Suprapubic skin (tissue), 4 donors: ENCODE data around the gene CHIT1.
A peak's percentile ranks its signal among the peaks of the same experiment; 100 is the strongest.

Experiments
- CTCF ChIP-seq, 2 donors: fragments of 200-600 bp in 1 of 2; fragments of 450-650 bp in 1 of 2; sonication (generic) in 1 of 2; IDR thresholded peaks; one replicate each; pipeline ENCODE4 v1.5.1; 2016 to 2019; ENCODE audit warnings: antibody characterized with exemption in 2 of 2, mild to moderate bottlenecking in 1 of 2, moderate library complexity in 1 of 2
- EP300 ChIP-seq: sonication (generic); formaldehyde crosslinking; IDR thresholded peaks from one replicate; pipeline ENCODE4 v1.6.1; 2017; ENCODE audit warnings: antibody characterized with exemption
- POLR2A ChIP-seq, 2 donors: fragments of 450-650 bp; IDR thresholded peaks; one replicate each; pipeline ENCODE4 v1.6.1; 2017; ENCODE audit warnings: antibody characterized with exemption in 2 of 2, mild to moderate bottlenecking in 2 of 2, moderate library complexity in 2 of 2
- POLR2AphosphoS5 ChIP-seq, 3 donors: sonication (generic); formaldehyde crosslinking; IDR thresholded peaks; one replicate each; pipeline ENCODE4 v1.6.1; 2017; ENCODE audit warnings: antibody characterized with exemption in 3 of 3

DNA sequence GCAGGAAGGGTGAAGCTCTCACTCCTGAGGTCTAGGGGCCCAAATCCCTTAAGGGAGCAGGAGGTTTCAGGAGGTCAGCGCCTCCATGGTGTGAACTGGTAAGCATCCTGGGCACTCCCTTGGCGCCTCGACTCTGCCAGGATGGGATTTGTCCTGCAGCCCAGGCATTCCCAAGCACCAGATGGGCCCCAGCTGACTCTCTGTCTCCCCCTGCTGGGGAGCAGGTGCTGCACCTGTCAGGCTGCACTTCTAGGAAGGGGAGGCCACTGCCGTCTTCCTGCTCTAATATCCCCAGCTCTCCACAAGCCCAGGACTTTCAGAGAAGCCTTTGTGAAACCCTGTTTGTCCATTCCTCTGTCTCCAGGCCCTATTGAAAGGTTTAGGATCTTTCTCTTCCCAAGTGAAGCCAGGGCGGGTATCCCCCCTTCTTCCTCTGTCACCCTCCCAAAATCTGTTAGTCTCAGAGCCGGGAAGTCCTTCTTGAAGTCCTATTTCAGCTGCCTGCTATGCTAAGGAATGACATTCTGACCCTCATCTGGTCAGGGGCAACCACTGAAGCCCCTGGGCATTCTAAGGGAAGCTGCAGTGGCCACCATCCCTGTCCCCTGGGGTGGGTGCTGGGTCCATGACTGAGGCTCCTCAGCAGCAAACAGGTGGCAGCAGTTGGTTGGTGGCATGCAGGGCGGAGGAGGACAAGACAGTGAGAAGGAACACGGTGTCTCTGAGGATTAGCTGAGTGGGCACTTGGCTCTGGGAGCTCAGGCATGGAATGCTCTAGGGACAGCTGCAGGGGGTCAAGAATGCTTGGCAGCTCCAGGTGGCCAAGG, 57.1 kb downstream of the CHIT1 start:
- no peak for TF ChIP-seq POLR2A (IDR thresholded peaks at IDR 0.05)
- no peak for TF ChIP-seq EP300
- TF ChIP-seq CTCF (IDR thresholded peaks at IDR 0.05) = peak; percentile 33 to 84
- TF ChIP-seq POLR2AphosphoS5 (IDR thresholded peaks at IDR 0.05) = no peak
